PC-9 (cell line): ENCODE results near the gene ECSCR. TPM values are rescaled to one million over a fixed set of nuclear protein-coding genes. Genes with fewer than 3 reads are reported as not detected.

ENCODE experiments used
- BruUV-seq: library from RNA; stranded (reverse); fragments of 400-500 nt; replicated peaks from 2 replicates; lab custom pipeline; 2021; lab: Mats Ljungman, UMichigan
- CTCF ChIA-PET: fragments of 300-600 bp; sonication (Branson Sonifier 250); formaldehyde crosslinking; loops from one replicate; lab custom pipeline; 2022; ENCODE audit warnings: antibody characterized with exemption; lab: Charles Lee
- POLR2A ChIA-PET: fragments of 300-600 bp; sonication (Branson Sonifier 250); formaldehyde crosslinking; loops from one replicate; lab custom pipeline; 2022; ENCODE audit warnings: antibody characterized with exemption; ENCODE audit not compliant: unreplicated experiment; lab: Charles Lee
- DNase-seq, 2 experiments: peaks; one replicate each; pipeline versions ENCODE4 v3.0.0 to v3.0.0-alpha.2; 2015 to 2022; ENCODE audit warnings: mixed read lengths in 1 of 2
- H2AFZ ChIP-seq: fragments of 200-600 bp; sonication (generic); 2 replicates; pipeline ENCODE4 v1.8.1; 2017; ENCODE audit warnings: antibody characterized with exemption
- H3F3A ChIP-seq: fragments of 200-600 bp; sonication (generic); 2 replicates; pipeline ENCODE4 v1.8.1; 2017; ENCODE audit warnings: antibody characterized with exemption, mild to moderate bottlenecking, low read depth; ENCODE audit not compliant: insufficient read depth
- H3K27ac ChIP-seq: fragments of 200-600 bp; sonication (generic); 2 replicates; pipeline ENCODE4 v1.6.1; 2016; ENCODE audit warnings: mixed run types
- H3K27me3 ChIP-seq: fragments of 200-600 bp; sonication (generic); 2 replicates; pipeline ENCODE4 v1.6.1; 2016; ENCODE audit warnings: low read depth, mixed run types; ENCODE audit not compliant: insufficient read depth
- H3K36me3 ChIP-seq: fragments of 200-600 bp; sonication (generic); 2 replicates; pipeline ENCODE4 v1.6.1; 2016; ENCODE audit warnings: low read depth, mixed run types
- H3K4me1 ChIP-seq: fragments of 200-600 bp; sonication (generic); replicated peaks from 2 replicates; pipeline ENCODE4 v1.6.1; 2016; ENCODE audit warnings: mixed run types; ENCODE audit not compliant: insufficient read depth
- H3K4me2 ChIP-seq: fragments of 200-600 bp; sonication (generic); 2 replicates; pipeline ENCODE4 v1.6.1; 2017; ENCODE audit warnings: mixed run types
- H3K4me3 ChIP-seq: fragments of 200-600 bp; sonication (generic); 2 replicates; pipeline ENCODE4 v1.6.1; 2016; ENCODE audit warnings: mixed run types
- H3K79me2 ChIP-seq: fragments of 200-600 bp; sonication (generic); 2 replicates; pipeline ENCODE4 v1.6.1; 2017; ENCODE audit warnings: low read depth, mixed run types
- H3K9me2 ChIP-seq: fragments of 200-600 bp; sonication (generic); 2 replicates; pipeline ENCODE4 v1.8.1; 2017; ENCODE audit warnings: mild to moderate bottlenecking; ENCODE audit not compliant: insufficient read depth
- H3K9me3 ChIP-seq: fragments of 200-600 bp; sonication (generic); 2 replicates; pipeline ENCODE4 v1.8.1; 2016; ENCODE audit warnings: low read depth; ENCODE audit not compliant: insufficient read depth
- H4K20me1 ChIP-seq: fragments of 200-600 bp; sonication (generic); 2 replicates; pipeline ENCODE4 v1.8.1; 2017; ENCODE audit not compliant: insufficient read depth
- EZH2 ChIP-seq: fragments of 200-600 bp; sonication (generic); IDR thresholded peaks from 2 replicates; pipeline ENCODE4 v1.8.0; 2017; ENCODE audit warnings: antibody characterized with exemption, low read depth
- intact Hi-C: fragments of 100-400 bp; cut with micrococcal nuclease; formaldehyde crosslinking; loops from one replicate; pipeline ENCODE4 v1.10.0; 2022; ENCODE audit not compliant: unreplicated experiment
- total RNA-seq: library from RNA; stranded (reverse); gene quantifications from 2 replicates; pipeline ENCODE4 v1.2.3, GENCODE V29; 2021
- TF ChIP-seq, protein P1 (sequence below): fragments of 200-600 bp; sonication (generic); conservative IDR thresholded peaks from 2 replicates; pipeline ENCODE4 v1.6.1; 2017; ENCODE audit warnings: mixed run types, antibody characterized with exemption, mild to moderate bottlenecking, moderate library complexity

Gene ECSCR
- total RNA-seq, 1 experiment from 2014 or later = not detected

DNA sequence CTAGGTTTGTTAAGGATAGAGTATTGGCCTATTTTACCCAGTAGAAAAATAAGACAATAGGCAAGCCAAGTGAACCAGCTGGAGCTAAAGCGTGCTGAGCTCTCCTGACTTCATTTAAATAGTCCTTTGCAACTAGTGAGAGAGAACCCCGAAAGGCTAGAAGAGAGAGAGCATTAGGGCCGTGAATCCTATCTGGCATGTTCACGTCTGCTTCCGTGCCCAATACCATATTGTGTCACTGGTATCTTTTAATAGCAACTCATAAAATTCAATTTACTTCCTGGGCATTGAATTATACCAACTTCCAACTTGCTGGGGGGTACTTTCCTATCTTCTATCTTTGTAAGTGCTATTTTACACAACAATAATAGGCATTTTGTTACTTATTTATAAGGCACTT, 37.0 kb downstream of the ECSCR start:
- no peaks in the 10 kb centered on the region for H3K27me3 ChIP-seq
- TF ChIP-seq EZH2 = no peak
- TF ChIP-seq, protein P1, sequence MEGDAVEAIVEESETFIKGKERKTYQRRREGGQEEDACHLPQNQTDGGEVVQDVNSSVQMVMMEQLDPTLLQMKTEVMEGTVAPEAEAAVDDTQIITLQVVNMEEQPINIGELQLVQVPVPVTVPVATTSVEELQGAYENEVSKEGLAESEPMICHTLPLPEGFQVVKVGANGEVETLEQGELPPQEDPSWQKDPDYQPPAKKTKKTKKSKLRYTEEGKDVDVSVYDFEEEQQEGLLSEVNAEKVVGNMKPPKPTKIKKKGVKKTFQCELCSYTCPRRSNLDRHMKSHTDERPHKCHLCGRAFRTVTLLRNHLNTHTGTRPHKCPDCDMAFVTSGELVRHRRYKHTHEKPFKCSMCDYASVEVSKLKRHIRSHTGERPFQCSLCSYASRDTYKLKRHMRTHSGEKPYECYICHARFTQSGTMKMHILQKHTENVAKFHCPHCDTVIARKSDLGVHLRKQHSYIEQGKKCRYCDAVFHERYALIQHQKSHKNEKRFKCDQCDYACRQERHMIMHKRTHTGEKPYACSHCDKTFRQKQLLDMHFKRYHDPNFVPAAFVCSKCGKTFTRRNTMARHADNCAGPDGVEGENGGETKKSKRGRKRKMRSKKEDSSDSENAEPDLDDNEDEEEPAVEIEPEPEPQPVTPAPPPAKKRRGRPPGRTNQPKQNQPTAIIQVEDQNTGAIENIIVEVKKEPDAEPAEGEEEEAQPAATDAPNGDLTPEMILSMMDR = no peak
- H3K4me3 ChIP-seq = no peak overlapping the region
- no peaks in the 10 kb centered on the region for H3K79me2 ChIP-seq
- no peak overlapping the region for H3K4me2 ChIP-seq
- H4K20me1 ChIP-seq = no peaks in the 10 kb centered on the region
- no TSS peak for BruUV-seq
- ChIA-PET CTCF (no interaction called here), POLR2A (no interaction called here)
- no peak overlapping the region for H2AFZ ChIP-seq
- intact Hi-C loops = no loop called here
- 0 out of 2 replicates have a peak, but pooled peaks cover 3% of the 10 kb centered on the region for H3F3A ChIP-seq
- no peak overlapping the region for H3K27ac ChIP-seq
- no peaks in the 10 kb centered on the region; the same call in 1 of the 2 replicates for H3K36me3 ChIP-seq
- DNase-seq = no peak
- no peaks in the 10 kb centered on the region for H3K9me3 ChIP-seq
- no peaks in the 10 kb centered on the region for H3K4me1 ChIP-seq
- H3K9me2 ChIP-seq = no peaks in the 10 kb centered on the region

DNA sequence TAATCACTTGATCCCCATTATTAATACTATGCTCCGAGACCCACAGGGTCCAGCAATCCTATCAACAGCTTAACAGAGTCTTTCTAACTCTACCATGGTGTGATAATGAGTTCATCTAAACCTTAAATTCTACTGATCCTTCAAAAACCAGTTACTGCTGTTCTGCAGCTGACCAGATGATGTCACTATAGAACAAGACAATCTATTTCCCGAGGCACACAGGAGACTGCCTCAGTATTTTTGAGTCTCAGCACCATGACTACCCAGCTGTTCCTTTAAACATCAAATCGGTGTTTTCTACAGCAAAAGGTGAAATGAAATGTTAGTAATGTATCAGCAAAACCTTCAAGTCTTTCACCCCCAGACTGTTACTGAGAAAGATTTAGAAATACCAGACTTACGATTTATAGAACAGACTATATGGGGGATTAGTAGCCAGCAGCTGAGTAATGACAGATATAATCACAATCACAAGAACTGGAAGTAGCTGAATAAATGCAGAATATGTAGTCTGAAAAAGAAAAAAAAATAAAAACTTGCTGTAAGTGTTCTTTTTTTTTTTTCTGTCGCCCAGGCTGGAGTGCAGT, 40.1 kb downstream of the ECSCR start:
- no TSS peak for BruUV-seq
- no peak overlapping the region for H3K27ac ChIP-seq
- 0 out of 2 replicates have a peak, but pooled peaks cover 3% of the 10 kb centered on the region for H3F3A ChIP-seq
- no peaks in the 10 kb centered on the region for H3K9me3 ChIP-seq
- H3K79me2 ChIP-seq = no peaks in the 10 kb centered on the region
- no peak overlapping the region for H3K4me3 ChIP-seq
- H4K20me1 ChIP-seq = no peaks in the 10 kb centered on the region
- no peak for TF ChIP-seq EZH2
- TF ChIP-seq, protein P1 = peak; percentile 83
- H3K36me3 ChIP-seq = no peaks in the 10 kb centered on the region
- no peak overlapping the region for H2AFZ ChIP-seq
- DNase-seq = peak; percentile 33 to 55
- intact Hi-C loops = loop anchor here (1.0 to 2.0 kb wide), 3 partner anchors 91 to 546 kb away; no protein-coding TSS in a partner anchor
- H3K4me2 ChIP-seq = no peak overlapping the region
- H3K27me3 ChIP-seq = no peaks in the 10 kb centered on the region
- ChIA-PET CTCF (interaction anchor here (0.6 to 1.4 kb wide), 5 partner anchors 16 to 212 kb away, joined by 3 to 15 read pairs (median 3); no protein-coding TSS in a partner anchor), POLR2A (interaction anchor here (0.5 to 0.6 kb wide), 2 partner anchors 60 to 129 kb away, joined by 7 to 9 read pairs; no protein-coding TSS in a partner anchor)
- no peaks in the 10 kb centered on the region for H3K4me1 ChIP-seq
- no peaks in the 10 kb centered on the region for H3K9me2 ChIP-seq

DNA sequence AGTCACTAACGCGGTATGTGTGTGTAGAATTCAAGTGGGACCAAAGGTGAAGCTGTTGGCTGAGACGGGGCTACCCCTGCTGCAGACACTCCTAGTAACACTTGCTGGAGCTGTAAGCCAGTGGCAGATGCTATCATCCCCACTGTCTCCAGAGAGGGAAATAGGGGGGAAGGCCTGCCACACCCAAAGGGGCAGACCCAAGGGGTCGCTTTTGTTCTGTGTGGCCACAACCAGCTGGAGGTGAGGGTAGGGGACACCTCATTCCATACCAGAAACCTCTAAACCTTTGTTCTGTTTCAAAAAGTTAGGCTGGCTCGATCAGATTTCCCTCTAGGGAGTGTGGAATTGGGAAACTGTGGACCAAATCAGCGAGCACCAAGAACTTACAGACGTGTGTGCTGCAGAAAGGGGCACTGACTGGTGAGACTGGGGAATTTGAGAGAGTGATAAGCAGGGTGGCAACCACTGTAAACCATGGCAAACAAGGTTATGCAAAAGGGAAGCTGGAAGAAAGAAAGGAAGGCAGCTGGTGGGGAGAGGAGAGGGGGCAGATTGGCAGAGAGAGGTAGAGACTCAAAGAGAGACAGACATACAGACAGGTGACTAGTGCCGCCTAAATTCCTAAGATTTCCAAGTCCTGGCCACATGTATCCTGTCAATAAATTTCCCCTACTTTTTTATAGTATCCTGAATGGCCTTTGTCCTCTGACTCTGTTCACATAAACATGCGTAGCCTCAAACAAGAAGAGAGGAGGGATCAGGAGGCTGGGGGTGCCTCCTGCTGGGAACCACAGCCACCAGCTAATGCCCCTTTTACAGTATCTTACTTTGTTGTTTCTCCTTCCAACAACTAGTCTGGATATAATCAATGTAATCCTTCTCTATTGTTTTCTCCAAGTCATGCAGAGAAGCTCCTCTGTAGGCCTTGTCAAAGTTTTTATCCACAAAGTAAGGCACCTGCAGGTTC, 43.0 kb downstream of the ECSCR start:
- no peak overlapping the region for H3K4me2 ChIP-seq
- H3K79me2 ChIP-seq = no peaks in the 10 kb centered on the region
- no peak overlapping the region for H2AFZ ChIP-seq
- POLR2A ChIA-PET = no interaction called here
- no TSS peak for BruUV-seq
- CTCF ChIA-PET = interaction anchor here (0.5 kb wide), 2 partner anchors 64 to 77 kb away, joined by 4 to 14 read pairs; no protein-coding TSS in a partner anchor
- intact Hi-C loops = no loop called here
- no peak overlapping the region for H3K4me3 ChIP-seq
- H3F3A ChIP-seq = 0 out of 2 replicates have a peak, but pooled peaks cover 3% of the 10 kb centered on the region
- H3K9me2 ChIP-seq = no peaks in the 10 kb centered on the region
- no peak for TF ChIP-seq EZH2
- TF ChIP-seq, protein P1 = no peak
- H3K36me3 ChIP-seq = no peaks in the 10 kb centered on the region
- no peak overlapping the region for H3K27ac ChIP-seq
- DNase-seq = no peak
- no peaks in the 10 kb centered on the region for H4K20me1 ChIP-seq
- H3K27me3 ChIP-seq = no peaks in the 10 kb centered on the region
- no peaks in the 10 kb centered on the region for H3K4me1 ChIP-seq
- H3K9me3 ChIP-seq = no peaks in the 10 kb centered on the region
